Activated CD8-positive, alpha-beta memory T cell treated with anti-CD3 and anti-CD28 coated beads, Interleukin-2, amount 10 ng/mL, durations not matched to agents 7 days and 5 days (primary cell): ENCODE results near the gene USP32. TPM values are rescaled to one million over a fixed set of nuclear protein-coding genes. Genes with fewer than 3 reads are reported as not detected.
"Not testable (repeated sequence)": the region's sequence is repeated elsewhere in the genome, so short reads cannot be mapped to it uniquely, and the experiment has no call there.

Experiments
- ATAC-seq: fragments of 150-1000 bp; cut with Tn5 transposase; one replicate; pipeline ENCODE4 v1.10.0; 2021; ENCODE audit warnings: moderate library complexity
- CTCF ChIA-PET: fragments of 350-600 bp; sonication (Branson Sonifier 250); formaldehyde crosslinking; loops from one replicate; lab custom pipeline; 2021; ENCODE audit warnings: antibody characterized with exemption; lab: Charles Lee
- DNase-seq: peaks from one replicate; pipeline ENCODE4 v3.0.0-alpha.2; 2020
- H3K27ac Mint-ChIP-seq: one replicate; pipeline ENCODE4 v1.8.0; 2021; ENCODE audit warnings: mild to moderate bottlenecking, mixed read lengths
- H3K27me3 Mint-ChIP-seq: one replicate; pipeline ENCODE4 v1.8.0; 2021; ENCODE audit warnings: mixed read lengths
- H3K36me3 Mint-ChIP-seq: one replicate; pipeline ENCODE4 v1.8.0; 2021; ENCODE audit warnings: mild to moderate bottlenecking, mixed read lengths
- H3K4me1 Mint-ChIP-seq: one replicate; pipeline ENCODE4 v1.8.0; 2021; ENCODE audit warnings: mixed read lengths
- H3K4me3 Mint-ChIP-seq: one replicate; pipeline ENCODE4 v1.8.0; 2021; ENCODE audit warnings: mild to moderate bottlenecking, moderate library complexity, mixed read lengths
- H3K9me3 Mint-ChIP-seq: one replicate; pipeline ENCODE4 v1.8.0; 2022; ENCODE audit warnings: low read depth, mixed read lengths
- total RNA-seq, 2 experiments: library from RNA; stranded (reverse); gene quantifications; one replicate each; pipeline ENCODE4 v1.2.3, GENCODE V29; 2021

Gene USP32
- total RNA-seq, 2 experiments from 2014 or later, result 33.4 to 40.4 TPM

- CTCF ChIA-PET, H3K9me3 Mint-ChIP-seq, H3K4me3 Mint-ChIP-seq, H3K27me3 Mint-ChIP-seq, H3K36me3 Mint-ChIP-seq, ATAC-seq, DNase-seq, H3K27ac Mint-ChIP-seq: not testable (repeated sequence)
- H3K4me1 Mint-ChIP-seq, result peaks cover 11% of the 10 kb centered on the region
These were observed 12.5 kb downstream of the USP32 start for GRCh38 chr17:60379461-60379860.

DNA sequence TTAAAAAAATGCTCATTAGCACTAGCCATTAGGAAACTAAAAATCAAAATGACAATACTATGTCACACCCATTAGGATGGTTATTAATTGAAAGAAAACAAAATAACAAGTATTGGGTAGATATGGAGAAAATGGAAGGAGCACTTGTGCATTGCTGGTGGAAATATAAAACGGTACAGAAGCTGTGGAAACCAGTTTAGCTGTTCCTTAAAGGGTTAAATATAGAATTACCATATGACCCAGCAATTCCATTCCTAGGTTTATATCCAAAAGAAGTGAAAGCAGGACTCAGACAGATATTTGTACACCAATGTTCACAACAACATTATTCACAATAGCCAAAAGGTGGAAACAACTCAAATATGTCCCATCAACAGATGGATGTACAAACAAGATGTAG, 13.7 kb downstream of the USP32 start:
- H3K36me3 Mint-ChIP-seq, ATAC-seq, H3K27ac Mint-ChIP-seq, H3K9me3 Mint-ChIP-seq, CTCF ChIA-PET, H3K27me3 Mint-ChIP-seq, H3K4me1 Mint-ChIP-seq, DNase-seq, H3K4me3 Mint-ChIP-seq: not testable (repeated sequence)

DNA sequence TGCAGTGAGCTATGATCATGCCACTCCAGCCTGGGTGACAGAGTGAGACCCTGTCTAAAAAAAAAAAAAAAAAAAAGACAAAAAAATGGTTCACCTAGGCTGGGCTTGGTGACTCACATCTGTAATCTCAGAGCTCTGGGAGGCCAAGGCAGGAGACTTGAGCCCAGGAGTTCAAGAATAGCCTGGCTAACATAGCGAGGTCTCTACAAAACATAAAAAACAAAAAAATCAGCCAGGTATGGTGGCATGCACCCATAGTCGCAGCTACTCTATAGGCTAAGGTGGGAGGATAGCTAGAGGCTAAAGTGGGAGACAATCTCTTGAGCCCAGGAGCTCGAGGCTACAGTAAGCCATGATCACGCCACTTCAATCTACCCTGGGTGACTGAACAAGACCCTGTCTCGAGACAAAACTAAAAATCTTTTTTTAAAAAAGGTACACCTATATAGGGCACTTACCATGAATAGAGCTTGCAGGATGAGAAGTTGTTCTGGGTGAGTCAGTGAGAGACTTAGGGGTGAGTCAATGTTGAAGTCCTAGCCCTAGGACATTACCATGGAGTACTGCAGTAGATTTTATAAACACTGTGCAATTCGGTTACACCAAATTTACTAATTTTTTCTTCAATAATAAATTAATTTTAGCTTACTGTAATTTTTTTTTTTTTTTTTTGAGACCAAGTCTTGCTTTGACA, 19.0 kb downstream of the USP32 start:
- Mint-ChIP-seq H3K27ac (no peak overlapping the region), H3K4me1 (peaks cover 17% of the 10 kb centered on the region), H3K9me3 (no peaks in the 10 kb centered on the region), H3K36me3 (peaks cover 12% of the 10 kb centered on the region), H3K4me3 (no peak overlapping the region), H3K27me3 (no peaks in the 10 kb centered on the region)
- ATAC-seq (peak; percentile 51), DNase-seq (no peak)
- CTCF ChIA-PET, result interaction anchor here (0.6 to 1.8 kb wide), 4 partner anchors 14 to 198 kb away, joined by 3 to 5 read pairs (median 4); no protein-coding TSS in a partner anchor

DNA sequence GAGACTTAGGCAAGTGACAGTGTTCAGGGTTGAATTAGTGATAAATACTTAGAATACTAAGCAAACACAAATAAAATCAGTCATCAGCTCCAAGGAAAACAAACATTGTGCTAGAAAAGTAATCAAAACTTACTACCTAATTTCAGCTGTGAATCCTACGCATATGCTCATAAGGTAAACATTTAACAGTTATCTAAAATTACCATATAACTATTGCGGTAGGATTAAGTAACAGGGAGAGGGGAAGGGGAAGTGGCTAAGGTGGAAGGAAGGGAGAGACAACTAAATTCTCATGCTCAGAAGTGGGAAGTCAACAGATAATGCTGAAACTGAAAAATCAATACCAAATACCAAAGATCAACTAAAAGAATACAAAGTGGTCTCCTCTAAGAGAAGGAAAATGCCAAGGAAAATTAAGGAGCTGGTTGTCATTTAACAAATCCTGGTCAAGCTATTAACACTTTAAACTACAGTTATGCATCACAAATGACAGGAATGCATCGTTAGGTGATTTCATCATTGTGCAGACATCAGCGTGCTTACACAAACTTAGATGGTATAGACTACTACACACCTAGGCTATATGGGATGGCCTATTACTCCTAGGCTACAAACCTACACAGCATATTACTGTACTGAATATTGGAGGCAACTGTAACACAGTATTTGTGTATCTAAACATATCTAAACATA, 20.0 kb downstream of the USP32 start:
- Mint-ChIP-seq H3K4me1 (peaks cover 17% of the 10 kb centered on the region), H3K27ac (no peak overlapping the region), H3K27me3 (no peaks in the 10 kb centered on the region), H3K9me3 (no peaks in the 10 kb centered on the region), H3K4me3 (no peak overlapping the region), H3K36me3 (peaks cover 10% of the 10 kb centered on the region)
- no peak for ATAC-seq
- no peak for DNase-seq
- CTCF ChIA-PET, result interaction anchor here (1.1 to 1.8 kb wide), 2 partner anchors 16 to 206 kb away, joined by 3 to 5 read pairs; no protein-coding TSS in a partner anchor

DNA sequence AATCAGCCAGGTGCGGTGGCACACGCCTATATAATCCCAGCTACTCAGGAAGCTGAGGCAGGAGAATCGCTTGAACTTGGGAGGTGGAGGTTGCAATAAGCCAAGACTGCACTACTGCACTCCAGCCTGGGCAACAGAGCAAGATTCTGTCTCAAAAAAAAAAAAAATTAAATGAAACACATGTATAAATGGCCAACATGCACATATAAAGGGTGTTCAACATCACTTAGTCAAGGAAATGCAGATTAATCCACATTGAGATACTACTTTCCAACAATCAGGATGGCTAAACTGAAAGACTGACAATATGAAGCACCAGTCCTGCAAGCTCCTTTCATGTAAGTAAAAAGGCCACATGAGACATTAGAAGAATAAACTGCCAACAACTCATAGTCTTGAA, 20.5 kb downstream of the USP32 start:
- Mint-ChIP-seq H3K9me3 (no peaks in the 10 kb centered on the region), H3K27ac (no peak overlapping the region), H3K4me1 (peaks cover 17% of the 10 kb centered on the region), H3K27me3 (no peaks in the 10 kb centered on the region), H3K4me3 (no peak overlapping the region), H3K36me3 (peaks cover 8% of the 10 kb centered on the region)
- CTCF ChIA-PET, result interaction anchor here (1.1 to 1.8 kb wide), 2 partner anchors 15 to 206 kb away, joined by 3 to 5 read pairs; no protein-coding TSS in a partner anchor
- ATAC-seq (no peak), DNase-seq (no peak)

DNA sequence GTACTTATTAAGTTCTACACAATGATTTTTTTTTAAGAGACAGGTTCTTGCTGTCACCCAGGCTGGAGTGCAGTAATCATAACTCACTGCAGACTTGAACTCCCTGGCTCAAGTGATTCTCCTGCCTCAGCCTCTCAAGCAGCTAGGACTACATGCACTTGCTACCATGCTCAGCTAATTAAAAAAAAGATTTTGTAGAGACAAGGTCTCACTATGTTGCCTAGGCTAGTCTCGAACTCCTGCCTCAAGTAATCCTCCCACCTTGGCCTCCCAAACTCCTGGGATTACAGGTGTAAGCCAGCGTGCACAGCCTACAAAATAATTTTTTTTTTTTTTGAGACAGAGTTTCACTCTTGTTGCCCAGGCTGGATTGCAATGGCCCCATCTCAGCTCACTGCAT, 22.2 kb downstream of the USP32 start:
- H3K9me3 Mint-ChIP-seq, result no peaks in the 10 kb centered on the region
- DNase-seq (no peak), ATAC-seq (no peak)
- H3K4me3 Mint-ChIP-seq, result no peak overlapping the region
- H3K27ac Mint-ChIP-seq, result no peak overlapping the region
- H3K36me3 Mint-ChIP-seq, result peaks cover 8% of the 10 kb centered on the region
- CTCF ChIA-PET, result no interaction called here
- H3K4me1 Mint-ChIP-seq, result peaks cover 17% of the 10 kb centered on the region
- no peaks in the 10 kb centered on the region for H3K27me3 Mint-ChIP-seq

DNA sequence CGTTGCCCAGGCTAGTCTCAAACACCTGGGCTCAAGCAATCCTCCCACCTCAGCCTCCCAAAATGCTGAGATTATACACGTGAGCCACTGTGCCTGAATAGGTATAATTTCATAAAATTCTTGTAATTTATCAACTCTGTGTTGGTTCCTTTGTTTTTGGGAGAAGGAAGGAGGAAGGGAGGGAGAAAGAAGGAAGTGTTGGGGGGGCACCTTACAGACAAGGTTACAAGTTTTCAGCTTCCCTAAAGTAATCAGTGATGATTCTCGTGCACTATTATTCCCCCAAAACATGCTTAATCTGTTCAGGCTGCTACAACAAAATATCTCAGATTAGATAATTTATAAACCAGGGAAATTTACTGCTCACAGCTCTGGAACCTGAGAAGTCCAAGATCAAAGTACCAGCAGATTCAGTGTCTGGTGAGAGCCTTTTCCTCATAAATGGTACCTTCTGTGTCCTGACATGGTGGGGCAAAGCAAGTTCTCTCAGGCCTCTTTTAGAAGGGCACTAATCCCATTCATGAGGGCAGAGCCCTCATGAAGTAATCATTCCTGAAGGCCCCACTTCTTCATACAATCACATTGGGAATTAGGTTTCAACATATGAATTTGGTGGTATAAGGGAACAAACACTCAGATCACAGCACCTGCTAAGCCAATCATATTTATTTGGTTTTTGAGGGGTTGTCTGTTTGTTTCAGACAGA, 28.1 kb downstream of the USP32 start:
- no peak for DNase-seq
- Mint-ChIP-seq H3K27ac (no peak overlapping the region), H3K36me3 (no peaks in the 10 kb centered on the region), H3K27me3 (no peaks in the 10 kb centered on the region), H3K4me3 (no peak overlapping the region), H3K4me1 (peaks cover 3% of the 10 kb centered on the region), H3K9me3 (no peaks in the 10 kb centered on the region)
- ATAC-seq, result no peak
- CTCF ChIA-PET, result no interaction called here

DNA sequence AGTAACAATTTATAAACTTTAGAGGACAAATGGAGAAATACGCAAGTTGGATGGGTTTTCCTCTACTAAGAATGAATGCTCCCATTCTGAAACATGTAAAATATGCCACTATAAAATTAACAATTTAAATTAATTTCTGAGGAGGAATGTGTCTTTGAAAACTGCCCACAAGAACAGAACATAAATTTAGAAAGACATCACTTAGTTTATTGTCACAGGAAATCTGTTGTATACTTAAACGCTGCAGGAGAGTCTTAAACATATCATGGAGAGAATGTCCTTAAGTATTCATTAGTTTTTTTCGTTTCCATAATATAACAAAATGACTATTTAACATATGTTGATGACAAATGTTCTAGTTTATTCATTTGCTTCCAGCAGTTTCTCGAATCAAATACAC, 29.6 kb downstream of the USP32 start:
- Mint-ChIP-seq H3K36me3 (no peaks in the 10 kb centered on the region), H3K4me1 (peaks cover 12% of the 10 kb centered on the region), H3K27ac (no peak overlapping the region), H3K9me3 (no peaks in the 10 kb centered on the region), H3K27me3 (no peaks in the 10 kb centered on the region), H3K4me3 (no peak overlapping the region)
- CTCF ChIA-PET, result no interaction called here
- DNase-seq (no peak), ATAC-seq (no peak)

GRCh38 chr17:60361889-60362288, 30.0 kb downstream of the USP32 start:
- no peaks in the 10 kb centered on the region for H3K9me3 Mint-ChIP-seq
- ATAC-seq (no peak), DNase-seq (no peak)
- CTCF ChIA-PET, result no interaction called here
- peaks cover 15% of the 10 kb centered on the region for H3K4me1 Mint-ChIP-seq
- no peaks in the 10 kb centered on the region for H3K27me3 Mint-ChIP-seq
- no peak overlapping the region for H3K4me3 Mint-ChIP-seq
- H3K36me3 Mint-ChIP-seq, result peaks cover 2% of the 10 kb centered on the region
- no peak overlapping the region for H3K27ac Mint-ChIP-seq

GRCh38 chr17:60359415-60359814, 32.5 kb downstream of the USP32 start:
- Mint-ChIP-seq H3K4me3 (no peak overlapping the region), H3K4me1 (peaks cover 37% of the 10 kb centered on the region), H3K27ac (peak overlapping the region; percentile 7), H3K9me3 (no peaks in the 10 kb centered on the region), H3K27me3 (no peaks in the 10 kb centered on the region), H3K36me3 (peaks cover 6% of the 10 kb centered on the region)
- DNase-seq (no peak), ATAC-seq (no peak)
- CTCF ChIA-PET, result no interaction called here

DNA sequence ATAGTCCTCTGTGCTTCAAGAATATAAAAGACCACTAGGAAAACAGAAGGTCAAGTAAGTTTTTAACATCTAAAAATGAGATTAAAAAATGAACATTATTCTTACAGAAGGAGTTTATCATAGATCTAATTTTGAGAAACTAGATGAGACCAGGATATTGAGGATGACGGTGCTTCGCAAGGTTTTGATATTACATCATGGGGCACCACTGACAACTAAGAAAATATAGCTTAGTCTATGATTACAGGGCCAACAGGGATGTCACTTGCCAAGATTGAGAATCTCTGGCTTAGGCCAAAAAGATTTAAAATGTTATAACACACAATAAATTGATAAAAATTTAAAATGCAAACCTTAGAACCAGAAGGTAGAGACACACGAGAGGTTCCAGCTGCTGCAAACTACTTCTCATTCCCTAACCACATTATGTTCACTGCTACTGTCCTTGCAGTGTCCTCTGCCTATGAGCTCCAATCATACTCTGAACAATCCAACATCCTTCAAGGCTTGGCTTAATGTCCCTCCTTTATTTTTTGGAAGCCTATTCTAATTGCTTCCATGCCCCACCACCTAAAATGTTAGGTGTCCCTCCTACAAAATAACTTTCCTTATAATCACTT, 33.2 kb downstream of the USP32 start:
- no peak for ATAC-seq
- H3K9me3 Mint-ChIP-seq, result no peaks in the 10 kb centered on the region

GRCh38 chr17:60356940-60357339, 35.0 kb downstream of the USP32 start:
- Mint-ChIP-seq H3K4me1 (peaks cover 42% of the 10 kb centered on the region), H3K36me3 (peaks cover 7% of the 10 kb centered on the region), H3K9me3 (no peaks in the 10 kb centered on the region), H3K4me3 (no peak overlapping the region), H3K27ac (peak overlapping the region; percentile 84), H3K27me3 (no peaks in the 10 kb centered on the region)
- DNase-seq, result no peak
- no peak for ATAC-seq
- CTCF ChIA-PET, result interaction anchor here (2.1 kb wide), 1 partner anchor 15 kb away, joined by 5 read pairs; no protein-coding TSS in a partner anchor

More for the DNA sequence above, 33.2 kb downstream of the USP32 start:
- Mint-ChIP-seq H3K36me3 (peaks cover 6% of the 10 kb centered on the region), H3K27me3 (no peaks in the 10 kb centered on the region), H3K4me1 (peaks cover 41% of the 10 kb centered on the region), H3K4me3 (no peak overlapping the region), H3K27ac (no peak overlapping the region)
- CTCF ChIA-PET, result no interaction called here
- DNase-seq, result no peak
